Natural killer cell treated with Interleukin-12 subunit alpha and Interleukin-12 subunit beta and Interleukin-15 and Interleukin-18, amount 100 ng/mL, for 72 hours (primary cell): Measurements from ENCODE around the gene SATB2. TPM values are rescaled to one million over a fixed set of nuclear protein-coding genes. Genes with fewer than 3 reads are reported as not detected.

Experiments
- ATAC-seq, 2 donors: fragments of 150-1000 bp; cut with Tn5 transposase in 1 of 2; sonication (Bioruptor Pico), chemical (Tn5 transposase) in 1 of 2; 2 replicates each; pipeline ENCODE4 v1.10.0; 2021
- DNase-seq: peaks from one replicate; pipeline ENCODE4 v3.0.0; 2022; ENCODE audit warnings: low spot score
- H3K27ac Mint-ChIP-seq, 2 donors: 1 replicate in 1 of 2; 2 replicates in 1 of 2; pipeline ENCODE4 v1.8.0; 2022; ENCODE audit warnings: mixed read lengths in 2 of 2, mild to moderate bottlenecking in 1 of 2, moderate library complexity in 1 of 2
- H3K27me3 Mint-ChIP-seq, 2 donors: 1 replicate in 1 of 2; 2 replicates in 1 of 2; pipeline ENCODE4 v1.8.0; 2022; ENCODE audit warnings: mixed read lengths in 2 of 2
- H3K36me3 Mint-ChIP-seq: one replicate; pipeline ENCODE4 v1.8.0; 2022; ENCODE audit warnings: mixed read lengths
- H3K4me1 Mint-ChIP-seq, 2 donors: 1 replicate in 1 of 2; 2 replicates in 1 of 2; pipeline ENCODE4 v1.8.0; 2022; ENCODE audit warnings: low read depth in 2 of 2, mixed read lengths in 2 of 2, mild to moderate bottlenecking in 1 of 2
- H3K4me3 Mint-ChIP-seq: one replicate; pipeline ENCODE4 v1.8.0; 2022; ENCODE audit warnings: mixed read lengths
- H3K9me3 Mint-ChIP-seq: 2 replicates; pipeline ENCODE4 v1.8.0; 2022; ENCODE audit warnings: mixed read lengths
- total RNA-seq, 2 donors: library from RNA; stranded (reverse); gene quantifications; one replicate each; pipeline ENCODE4 v1.2.3, GENCODE V29; 2022

The SATB2 gene
- total RNA-seq, 2 donors from 2014 or later, result 0.71 to 1.5 TPM

DNA sequence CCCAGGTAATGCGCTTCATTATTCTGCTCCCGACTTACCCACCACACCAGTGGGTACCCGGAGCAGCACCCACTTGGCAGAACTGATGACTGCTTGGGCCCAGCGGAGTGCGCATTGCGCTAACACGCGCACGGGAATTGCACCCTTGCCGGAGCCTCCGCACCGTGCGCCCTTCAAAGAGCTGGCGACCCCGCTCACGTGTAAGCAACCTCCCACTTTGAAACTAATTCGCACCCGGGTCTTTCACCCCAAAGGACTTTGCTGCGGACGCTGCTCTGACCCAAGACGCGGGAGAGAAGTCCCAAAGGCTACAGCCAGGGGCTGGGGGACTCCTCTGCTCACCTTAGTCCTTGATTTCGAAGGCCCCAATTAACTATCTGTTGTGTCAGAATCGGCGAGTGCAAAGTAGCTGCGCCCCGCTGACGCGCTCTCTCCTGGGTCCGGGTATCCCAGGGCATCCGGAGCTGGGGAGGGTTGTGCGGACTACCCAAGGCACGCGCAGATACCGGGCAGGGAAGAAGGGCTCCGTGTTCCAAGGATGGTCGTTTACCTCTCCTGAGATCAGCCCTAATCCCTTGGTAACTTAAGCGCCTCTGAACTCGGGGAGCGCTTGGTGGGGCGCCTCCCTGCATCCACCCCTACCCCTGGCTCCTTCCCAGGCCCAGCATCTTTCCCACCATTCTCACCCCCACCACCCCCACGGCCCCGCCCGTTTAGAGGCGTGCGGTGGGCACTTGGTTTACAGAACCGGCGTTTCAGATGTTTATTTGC lies 13.1 kb upstream of the SATB2 start:
- no peak for DNase-seq
- Mint-ChIP-seq H3K27ac (no peak overlapping the region), H3K9me3 (no peaks in the 10 kb centered on the region), H3K36me3 (peaks cover 4% of the 10 kb centered on the region), H3K27me3 (peaks cover 55 to 79% of the 10 kb centered on the region in 2 donors), H3K4me1 (peaks cover 2 to 11% of the 10 kb centered on the region in 2 donors), H3K4me3 (no peak overlapping the region)
- no peak for ATAC-seq

- no peak overlapping the region for H3K4me3 Mint-ChIP-seq
- H3K4me1 Mint-ChIP-seq, result peaks cover 2 to 11% of the 10 kb centered on the region in 2 donors
- H3K27ac Mint-ChIP-seq, result no peak overlapping the region
Observed at GRCh38 chr2:199470361-199470671, 12.6 kb upstream of the SATB2 start.

DNA sequence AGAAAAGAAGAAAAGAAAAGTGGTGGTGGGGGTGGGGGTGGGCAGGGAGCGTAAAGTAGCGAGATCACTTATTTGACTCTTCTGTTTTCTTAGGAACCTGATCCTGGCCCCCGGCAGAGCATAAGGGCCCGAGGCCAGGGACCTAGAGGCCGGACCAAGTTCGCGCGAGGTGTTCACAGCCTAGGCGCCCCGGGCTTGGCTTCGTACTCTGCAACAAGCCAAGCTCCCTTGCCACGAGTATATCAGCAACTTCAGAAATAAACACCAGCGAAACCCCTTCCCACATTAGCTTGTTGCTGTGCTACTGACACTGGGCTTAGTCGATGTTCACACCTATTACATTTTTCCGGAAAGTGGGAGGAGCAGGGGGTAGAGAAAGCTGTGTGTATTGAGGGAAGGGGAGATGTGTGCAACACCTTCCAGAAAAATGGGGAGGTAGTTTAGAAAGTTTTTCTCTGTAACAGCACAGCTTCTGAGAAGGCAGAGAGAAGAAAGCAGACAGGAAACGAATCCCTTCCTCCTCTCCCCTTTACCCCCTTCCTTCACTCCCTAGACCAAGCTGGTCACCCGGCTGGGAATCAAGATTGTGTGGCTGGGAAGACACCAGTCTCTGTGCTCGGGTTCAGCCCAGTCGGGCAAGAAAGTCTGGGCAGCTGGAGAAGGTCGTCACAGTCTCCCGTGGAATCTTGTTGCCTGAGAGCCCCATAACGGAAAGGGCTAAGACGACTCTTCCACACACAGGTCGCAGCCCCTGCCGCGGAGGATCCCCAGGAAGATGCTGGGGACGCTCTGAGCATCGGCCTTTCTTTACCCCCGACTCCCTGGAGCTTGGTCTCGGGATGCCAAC lies 12.0 kb upstream of the SATB2 start:
- no peak overlapping the region for H3K27ac Mint-ChIP-seq
- peaks cover 58 to 81% of the 10 kb centered on the region in 2 donors for H3K27me3 Mint-ChIP-seq
- DNase-seq (no peak), ATAC-seq (no peak)
- H3K36me3 Mint-ChIP-seq, result peaks cover 9% of the 10 kb centered on the region
- peaks cover 5 to 16% of the 10 kb centered on the region in 2 donors for H3K4me1 Mint-ChIP-seq
- H3K9me3 Mint-ChIP-seq, result peaks cover 3% of the 10 kb centered on the region
- H3K4me3 Mint-ChIP-seq, result peak overlapping the region; percentile 30

More at GRCh38 chr2:199470361-199470671, 12.6 kb upstream of the SATB2 start:
- H3K27me3 Mint-ChIP-seq, result peaks cover 56 to 81% of the 10 kb centered on the region in 2 donors
- no peaks in the 10 kb centered on the region for H3K9me3 Mint-ChIP-seq
- no peak for ATAC-seq
- DNase-seq, result no peak
- peaks cover 4% of the 10 kb centered on the region for H3K36me3 Mint-ChIP-seq

- Mint-ChIP-seq H3K27me3 (peaks cover 53 to 73% of the 10 kb centered on the region in 2 donors), H3K4me1 (peaks cover 5 to 16% of the 10 kb centered on the region in 2 donors), H3K9me3 (peaks cover 3% of the 10 kb centered on the region), H3K4me3 (peak overlapping the region; percentile 30), H3K27ac (no peak overlapping the region), H3K36me3 (peaks cover 6% of the 10 kb centered on the region)
- no peak for DNase-seq
- no peak for ATAC-seq
Observed at GRCh38 chr2:199468561-199469513, 11.1 kb upstream of the SATB2 start.

GRCh38 chr2:199467066-199467822 lies 9.5 kb upstream of the SATB2 start:
- Mint-ChIP-seq H3K36me3 (peaks cover 6% of the 10 kb centered on the region), H3K4me1 (peaks cover 5 to 16% of the 10 kb centered on the region in 2 donors), H3K4me3 (no peak overlapping the region), H3K27ac (no peak overlapping the region), H3K9me3 (peaks cover 3% of the 10 kb centered on the region), H3K27me3 (peaks cover 44 to 60% of the 10 kb centered on the region in 2 donors)
- DNase-seq (no peak), ATAC-seq (no peak)

GRCh38 chr2:199466692-199467065 lies 8.9 kb upstream of the SATB2 start:
- Mint-ChIP-seq H3K9me3 (peaks cover 3% of the 10 kb centered on the region), H3K4me1 (peaks cover 5 to 16% of the 10 kb centered on the region in 2 donors), H3K27me3 (peaks cover 42 to 55% of the 10 kb centered on the region in 2 donors), H3K4me3 (no peak overlapping the region), H3K36me3 (peaks cover 6% of the 10 kb centered on the region), H3K27ac (no peak overlapping the region)
- DNase-seq (no peak), ATAC-seq (no peak)

- Mint-ChIP-seq H3K9me3 (peaks cover 3% of the 10 kb centered on the region), H3K4me1 (peaks cover 5 to 16% of the 10 kb centered on the region in 2 donors), H3K27ac (no peak overlapping the region), H3K4me3 (no peak overlapping the region), H3K36me3 (peaks cover 6% of the 10 kb centered on the region), H3K27me3 (peaks cover 45 to 58% of the 10 kb centered on the region in 2 donors)
- no peak for DNase-seq
- no peak for ATAC-seq
Observed at GRCh38 chr2:199465988-199466691, 8.4 kb upstream of the SATB2 start.

- H3K27me3 Mint-ChIP-seq, result peaks cover 48 to 66% of the 10 kb centered on the region in 2 donors
- ATAC-seq (no peak), DNase-seq (no peak)
- H3K4me1 Mint-ChIP-seq, result peaks cover 6 to 18% of the 10 kb centered on the region in 2 donors
- no peak overlapping the region for H3K27ac Mint-ChIP-seq
- peak overlapping the region; percentile 43 for H3K4me3 Mint-ChIP-seq
- peaks cover 6% of the 10 kb centered on the region for H3K36me3 Mint-ChIP-seq
- H3K9me3 Mint-ChIP-seq, result peaks cover 3% of the 10 kb centered on the region
Observed at GRCh38 chr2:199465390-199465789, 7.7 kb upstream of the SATB2 start.

DNA sequence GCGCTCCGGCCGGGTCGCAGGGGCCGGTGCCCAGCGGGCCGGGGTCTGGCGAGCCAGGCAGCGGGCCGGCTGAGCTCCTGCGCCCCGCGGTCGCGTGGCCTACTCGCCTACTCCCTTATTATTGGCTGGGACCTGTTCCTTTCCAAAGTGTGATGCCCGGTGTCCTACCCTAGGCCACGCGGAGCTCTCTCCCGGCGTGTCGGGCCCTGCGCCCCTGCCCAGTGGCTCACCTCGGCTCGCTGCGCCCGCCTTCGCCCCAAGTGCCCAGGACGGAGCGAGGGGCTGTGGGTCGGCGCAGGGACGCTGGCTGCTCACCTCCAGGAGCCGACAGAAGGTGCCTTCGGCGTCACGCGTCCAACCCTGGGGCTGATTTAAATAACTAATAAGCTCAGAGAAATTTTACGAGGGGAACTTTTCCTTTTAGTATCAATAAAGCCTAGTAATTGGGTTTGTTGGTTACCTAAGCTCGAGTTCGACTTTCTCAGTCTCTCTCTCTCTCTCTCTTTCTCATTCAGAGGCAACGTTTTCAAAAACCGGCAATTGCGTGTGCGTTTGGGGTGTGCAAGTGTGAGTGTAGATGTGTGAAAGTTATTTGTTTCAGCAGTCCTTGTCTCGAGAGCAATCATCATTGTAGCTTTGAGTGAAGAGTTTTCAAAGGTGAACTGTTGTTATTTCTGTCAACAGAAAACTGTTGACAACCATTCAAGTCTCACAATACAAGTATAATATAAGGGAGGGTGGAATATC lies 7.0 kb upstream of the SATB2 start:
- H3K27ac Mint-ChIP-seq, result no peak overlapping the region
- H3K4me1 Mint-ChIP-seq, result peaks cover 12 to 24% of the 10 kb centered on the region in 2 donors
- DNase-seq (no peak), ATAC-seq (no peak)
- peak overlapping the region; percentile 43 for H3K4me3 Mint-ChIP-seq
- H3K9me3 Mint-ChIP-seq, result peaks cover 3% of the 10 kb centered on the region
- H3K36me3 Mint-ChIP-seq, result peaks cover 6% of the 10 kb centered on the region
- H3K27me3 Mint-ChIP-seq, result peaks cover 54 to 69% of the 10 kb centered on the region in 2 donors

DNA sequence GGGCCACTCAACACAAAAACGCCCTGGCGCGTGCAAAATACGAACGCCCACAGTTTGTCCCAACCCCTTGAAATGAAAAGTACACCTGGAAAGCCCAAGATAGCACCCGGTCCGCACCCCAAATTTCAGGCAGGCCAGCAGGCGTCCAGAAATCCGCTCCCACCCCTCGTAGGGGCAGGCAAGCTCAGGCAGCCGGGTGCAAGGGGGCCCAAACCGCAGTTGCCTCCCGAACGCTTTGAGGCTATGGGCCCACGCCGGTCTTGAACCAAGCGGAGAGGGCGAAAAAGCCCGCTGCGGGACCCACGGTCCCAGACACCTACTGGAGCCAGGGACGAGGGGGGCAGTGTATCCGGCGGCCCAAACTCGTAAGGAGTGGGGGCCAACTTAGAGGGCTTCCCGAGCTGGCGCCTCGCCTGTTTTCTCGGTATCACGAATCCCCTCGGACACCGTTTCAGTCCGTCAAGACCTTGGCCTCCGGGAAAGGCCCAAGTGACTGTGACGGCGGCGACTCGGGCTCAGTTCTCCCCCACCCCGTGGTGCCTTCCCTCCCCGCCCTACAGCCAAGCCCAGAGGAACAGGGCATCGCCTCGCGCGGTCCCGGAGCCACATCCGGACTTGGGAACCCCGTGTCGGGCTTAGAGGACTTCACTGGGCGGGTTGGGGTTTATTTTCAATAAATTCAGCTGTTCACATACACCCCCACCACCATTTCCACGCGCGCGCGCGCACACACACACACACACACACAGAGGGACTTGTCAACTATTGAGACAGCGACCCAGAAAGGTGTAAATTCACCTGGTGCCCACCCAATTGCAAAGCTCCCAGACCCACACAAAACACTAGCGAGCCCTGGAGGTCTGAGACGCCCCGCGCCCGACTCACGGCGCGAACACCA lies 6.2 kb upstream of the SATB2 start:
- Mint-ChIP-seq H3K36me3 (peaks cover 6% of the 10 kb centered on the region), H3K4me1 (peaks cover 15 to 21% of the 10 kb centered on the region in 2 donors), H3K27me3 (peaks cover 51 to 63% of the 10 kb centered on the region in 2 donors), H3K4me3 (peak overlapping the region; percentile 22), H3K9me3 (peaks cover 3% of the 10 kb centered on the region), H3K27ac (no peak overlapping the region)
- ATAC-seq (no peak), DNase-seq (no peak)
